AG04449 (cell line): ENCODE results near the gene RSRP1.

Experiments used
- CTCF ChIA-PET: fragments of 350-600 bp; formaldehyde crosslinking; extraction: SDS; loops from one replicate; lab custom pipeline; 2021; ENCODE audit warnings: antibody characterized with exemption; lab: Yijun Ruan, JAX
- POLR2A ChIA-PET: fragments of 400-600, 350-600 bp; formaldehyde crosslinking; extraction: SDS; loops from one replicate; lab custom pipeline; 2020; ENCODE audit warnings: antibody characterized with exemption, inconsistent platforms; lab: Yijun Ruan, JAX
- DNase-seq: peaks from one replicate; pipeline ENCODE4 v3.0.0-alpha.2; 2010; ENCODE audit warnings: low read depth, low spot score
- H3K4me3 ChIP-seq: 2 replicates; pipeline ENCODE4 v1.5.1; 2011; ENCODE audit warnings: low read depth, mild to moderate bottlenecking, control low read depth, low read length
- TF ChIP-seq, protein P1 (sequence below): IDR thresholded peaks from one replicate; pipeline ENCODE4 v1.5.1; 2011; ENCODE audit warnings: mild to moderate bottlenecking, moderate library complexity, low read length, control low read depth, inconsistent platforms; ENCODE audit not compliant: insufficient read depth; ENCODE audit errors: missing control alignments

The RSRP1 gene

DNA sequence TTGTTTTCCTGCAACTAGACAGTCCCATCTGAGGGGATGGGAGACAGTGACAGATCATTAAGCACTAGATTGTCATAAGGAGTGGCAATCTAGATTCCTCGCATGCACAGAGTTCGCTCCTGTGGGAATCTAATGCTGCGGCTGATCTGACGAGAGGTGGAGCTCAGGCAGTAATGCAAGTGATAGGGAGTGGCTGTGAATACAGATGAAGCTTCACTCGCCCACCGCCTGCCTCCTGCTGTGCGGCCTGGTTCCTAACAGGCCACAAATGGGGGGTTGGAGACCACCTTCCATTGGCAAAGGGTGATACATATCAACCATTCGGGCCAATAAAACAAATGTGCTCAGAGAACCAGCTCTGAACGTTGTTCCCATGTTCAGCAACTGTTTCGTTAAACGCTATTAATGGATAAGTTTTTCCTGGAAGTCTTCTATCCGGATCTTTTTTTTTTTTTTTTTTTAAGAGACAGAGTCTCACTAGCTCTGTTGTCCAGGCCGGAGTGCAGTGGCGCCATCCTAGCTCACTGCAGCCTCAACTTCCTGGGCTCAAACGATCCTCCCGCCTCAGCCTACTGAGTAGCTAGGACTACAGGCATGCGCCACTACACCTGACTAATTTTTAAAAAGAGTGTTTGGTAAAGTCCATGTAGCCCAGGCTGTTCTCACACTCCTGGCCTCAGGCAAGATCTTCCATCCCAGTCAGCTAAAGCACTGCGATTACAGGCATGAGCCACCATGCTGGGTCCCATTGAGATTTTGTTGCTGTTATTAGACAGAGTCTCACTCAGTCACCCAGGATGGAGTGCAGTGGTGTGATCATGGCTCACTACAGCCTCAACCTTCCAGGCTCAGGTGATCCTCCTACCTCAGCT, 8.7 kb upstream of the RSRP1 start:
- TF ChIP-seq, protein P1, sequence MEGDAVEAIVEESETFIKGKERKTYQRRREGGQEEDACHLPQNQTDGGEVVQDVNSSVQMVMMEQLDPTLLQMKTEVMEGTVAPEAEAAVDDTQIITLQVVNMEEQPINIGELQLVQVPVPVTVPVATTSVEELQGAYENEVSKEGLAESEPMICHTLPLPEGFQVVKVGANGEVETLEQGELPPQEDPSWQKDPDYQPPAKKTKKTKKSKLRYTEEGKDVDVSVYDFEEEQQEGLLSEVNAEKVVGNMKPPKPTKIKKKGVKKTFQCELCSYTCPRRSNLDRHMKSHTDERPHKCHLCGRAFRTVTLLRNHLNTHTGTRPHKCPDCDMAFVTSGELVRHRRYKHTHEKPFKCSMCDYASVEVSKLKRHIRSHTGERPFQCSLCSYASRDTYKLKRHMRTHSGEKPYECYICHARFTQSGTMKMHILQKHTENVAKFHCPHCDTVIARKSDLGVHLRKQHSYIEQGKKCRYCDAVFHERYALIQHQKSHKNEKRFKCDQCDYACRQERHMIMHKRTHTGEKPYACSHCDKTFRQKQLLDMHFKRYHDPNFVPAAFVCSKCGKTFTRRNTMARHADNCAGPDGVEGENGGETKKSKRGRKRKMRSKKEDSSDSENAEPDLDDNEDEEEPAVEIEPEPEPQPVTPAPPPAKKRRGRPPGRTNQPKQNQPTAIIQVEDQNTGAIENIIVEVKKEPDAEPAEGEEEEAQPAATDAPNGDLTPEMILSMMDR, result no peak
- CTCF ChIA-PET, result interaction anchor here (1.5 kb wide), 1 partner anchor 17 kb away, joined by 4 read pairs; no protein-coding TSS in a partner anchor
- H3K4me3 ChIP-seq, result no peak overlapping the region
- POLR2A ChIA-PET, result interaction anchor here (1.1 to 3.7 kb wide), 2 partner anchors 9 to 23 kb away, joined by 3 to 16 read pairs; partner anchors contain the start of gene RSRP1
- DNase-seq, result no peak

DNA sequence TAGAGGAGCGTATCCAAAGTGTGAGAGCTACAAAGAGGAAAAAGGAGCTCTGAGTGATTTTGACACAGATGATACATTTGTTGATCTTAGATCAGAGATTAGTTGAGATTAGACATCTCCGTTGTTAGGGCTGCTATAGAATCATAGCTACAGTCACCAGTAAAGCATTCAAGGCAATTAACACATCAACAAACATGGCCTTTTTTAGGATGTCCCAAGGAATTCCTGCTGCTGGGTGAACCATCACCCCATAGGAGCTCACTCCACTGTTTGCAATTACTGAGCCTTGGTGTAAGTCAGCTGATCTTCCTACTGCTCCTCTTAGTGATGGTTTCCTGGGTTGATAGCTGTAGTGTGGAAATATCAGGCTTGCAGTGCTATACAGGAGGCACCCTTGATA, 6.7 kb upstream of the RSRP1 start:
- TF ChIP-seq, protein P1, result no peak
- peak; percentile 73 for DNase-seq
- no peak overlapping the region for H3K4me3 ChIP-seq
- ChIA-PET POLR2A (interaction anchor here (0.6 to 0.7 kb wide), 2 partner anchors 106 to 252 kb away, joined by 3 read pairs; no protein-coding TSS in a partner anchor), CTCF (interaction anchor here (0.8 to 1.7 kb wide), 3 partner anchors 9 to 267 kb away, joined by 3 to 5 read pairs (median 5); no protein-coding TSS in a partner anchor)

DNA sequence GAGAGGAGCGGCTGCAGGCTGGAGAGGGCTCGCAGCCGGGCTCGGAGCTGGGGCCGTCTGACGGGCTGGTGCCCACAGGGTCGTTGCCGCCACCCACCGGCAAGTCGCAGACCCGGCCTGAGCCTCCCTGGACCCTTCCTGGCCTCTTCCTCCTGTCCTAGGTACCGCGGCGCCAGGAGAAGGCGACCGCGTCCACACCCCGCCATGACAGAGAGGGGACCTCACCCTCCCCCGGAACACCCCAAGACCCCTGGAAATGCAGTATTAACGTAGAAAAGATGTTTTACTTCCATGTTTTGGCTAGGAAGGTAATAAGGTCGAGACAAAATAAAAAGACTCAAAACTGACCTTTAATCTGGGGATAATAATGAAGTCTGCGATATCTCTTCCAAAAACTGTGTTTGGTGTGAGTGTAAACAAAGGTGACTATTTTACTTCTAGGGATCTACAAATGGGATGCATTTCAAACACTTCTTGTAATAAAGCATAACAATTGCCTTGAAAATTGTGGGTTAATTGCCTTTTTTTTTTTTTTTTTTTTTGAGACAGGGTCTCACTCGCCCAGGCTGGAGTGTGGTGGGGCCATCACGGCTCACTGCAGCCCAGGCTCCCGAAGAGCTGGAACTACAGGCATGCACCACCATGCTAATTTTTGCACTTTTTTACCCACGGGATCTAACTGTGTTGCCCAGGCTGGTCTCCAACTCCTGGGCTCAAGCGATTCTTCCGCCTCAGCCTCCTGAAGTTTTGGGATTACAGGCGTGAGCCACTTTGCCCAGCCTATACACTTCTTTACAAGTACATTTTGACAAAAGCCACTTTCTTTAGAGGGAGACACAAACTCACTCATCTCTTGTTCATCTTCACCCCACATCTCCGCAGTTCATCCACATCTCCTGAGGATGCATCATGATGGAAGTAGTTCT, 838 bp upstream of the RSRP1 start:
- ChIA-PET CTCF (interaction anchor here (0.6 to 1.4 kb wide), 2 partner anchors 193 to 273 kb away, joined by 3 to 4 read pairs; no protein-coding TSS in a partner anchor), POLR2A (interaction anchor here (0.6 to 1.7 kb wide), 23 partner anchors 9 to 572 kb away, joined by 3 to 40 read pairs (median 4); partner anchors contain the start of genes MTFR1L and SYF2)
- DNase-seq, result no peak
- peak overlapping the region; percentile 74 for H3K4me3 ChIP-seq
- TF ChIP-seq, protein P1, result peak; percentile 31

GRCh38 chr1:25246600-25247023, 642 bp downstream of the RSRP1 start:
- DNase-seq, result no peak
- TF ChIP-seq, protein P1, result no peak
- H3K4me3 ChIP-seq, result peak overlapping the region; percentile 74
- ChIA-PET CTCF (no interaction called here), POLR2A (interaction anchor here (1.0 to 1.7 kb wide), 5 partner anchors 14 to 573 kb away, joined by 3 to 40 read pairs (median 4); partner anchors contain the start of genes MTFR1L and SYF2)

- CTCF ChIA-PET, result interaction anchor here (1.0 to 1.8 kb wide), 3 partner anchors 8 to 275 kb away, joined by 3 to 5 read pairs (median 4); partner anchors contain the start of gene SYF2
- POLR2A ChIA-PET, result interaction anchor here (1.7 to 2.0 kb wide), 2 partner anchors 13 to 574 kb away, joined by 5 to 7 read pairs; partner anchors contain the start of genes MTFR1L and SYF2
- DNase-seq, result no peak
Observed at GRCh38 chr1:25245809-25246599, 1.2 kb downstream of the RSRP1 start.

More at GRCh38 chr1:25245809-25246599, 1.2 kb downstream of the RSRP1 start:
- peak overlapping the region; percentile 74 for H3K4me3 ChIP-seq
- TF ChIP-seq, protein P1, result no peak
